VCaP (cell line): ENCODE results near the gene RNF151.
"Not testable (repeated sequence)": the region's sequence is repeated elsewhere in the genome, so short reads cannot be mapped to it uniquely, and the experiment has no call there.

Experiments
- H3K27ac ChIP-seq: fragments of 450-650 bp; 2 replicates; pipeline ENCODE4 v1.5.1; 2017
- TF ChIP-seq, protein P1 (sequence below): fragments of 450-650 bp; conservative IDR thresholded peaks from 2 replicates; pipeline ENCODE4 v1.5.1; 2017; ENCODE audit warnings: mild to moderate bottlenecking, moderate library complexity

The RNF151 gene

DNA sequence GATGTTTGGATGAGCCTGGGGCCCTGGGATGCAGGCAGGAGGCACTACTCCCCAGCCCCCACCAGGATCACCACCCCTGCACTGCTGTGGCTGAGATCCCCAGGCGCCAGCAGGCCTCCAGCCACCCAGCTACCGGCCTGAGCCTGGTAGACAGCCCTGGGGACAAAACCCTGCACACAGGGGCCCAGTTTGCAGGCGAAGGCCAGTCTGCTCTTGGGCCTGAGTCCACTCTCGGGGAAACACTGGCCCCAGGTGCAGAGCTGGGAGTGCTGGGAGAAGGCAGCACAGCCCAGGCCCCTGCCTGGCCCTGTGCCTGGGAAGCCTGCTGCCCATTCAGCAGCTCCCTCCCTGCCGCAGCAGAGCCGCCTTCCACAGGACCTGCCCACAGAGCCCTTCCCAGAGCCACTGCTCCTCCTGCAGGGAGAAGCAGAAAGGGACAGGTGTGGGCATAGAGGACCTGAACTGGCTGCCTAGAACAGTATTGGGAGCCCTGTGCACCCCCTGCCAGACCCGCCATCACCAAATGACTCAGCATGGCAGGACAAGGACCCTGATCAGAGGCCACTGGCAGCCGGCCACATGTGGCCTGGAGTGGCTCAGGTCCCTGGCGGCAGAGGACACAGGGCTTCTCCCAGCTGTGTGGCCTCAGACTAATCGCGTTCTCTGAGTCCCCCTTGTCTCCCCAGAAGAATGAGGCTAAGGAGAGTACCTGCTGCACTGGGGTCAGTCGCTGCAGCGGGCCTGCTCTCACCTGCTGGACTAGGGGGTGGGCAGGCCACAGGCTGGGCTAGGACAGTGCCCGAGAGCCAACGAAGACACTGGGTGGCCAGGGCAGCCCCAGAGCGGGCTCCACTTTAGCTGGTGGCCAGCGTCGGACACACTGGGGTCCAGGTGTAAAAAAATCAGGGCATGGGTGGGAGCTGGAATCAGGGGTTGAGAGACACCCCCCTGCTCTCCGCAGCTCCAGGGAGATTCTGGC, 34.3 kb upstream of the RNF151 start:
- H3K27ac ChIP-seq: no peak overlapping the region
- TF ChIP-seq, protein P1, sequence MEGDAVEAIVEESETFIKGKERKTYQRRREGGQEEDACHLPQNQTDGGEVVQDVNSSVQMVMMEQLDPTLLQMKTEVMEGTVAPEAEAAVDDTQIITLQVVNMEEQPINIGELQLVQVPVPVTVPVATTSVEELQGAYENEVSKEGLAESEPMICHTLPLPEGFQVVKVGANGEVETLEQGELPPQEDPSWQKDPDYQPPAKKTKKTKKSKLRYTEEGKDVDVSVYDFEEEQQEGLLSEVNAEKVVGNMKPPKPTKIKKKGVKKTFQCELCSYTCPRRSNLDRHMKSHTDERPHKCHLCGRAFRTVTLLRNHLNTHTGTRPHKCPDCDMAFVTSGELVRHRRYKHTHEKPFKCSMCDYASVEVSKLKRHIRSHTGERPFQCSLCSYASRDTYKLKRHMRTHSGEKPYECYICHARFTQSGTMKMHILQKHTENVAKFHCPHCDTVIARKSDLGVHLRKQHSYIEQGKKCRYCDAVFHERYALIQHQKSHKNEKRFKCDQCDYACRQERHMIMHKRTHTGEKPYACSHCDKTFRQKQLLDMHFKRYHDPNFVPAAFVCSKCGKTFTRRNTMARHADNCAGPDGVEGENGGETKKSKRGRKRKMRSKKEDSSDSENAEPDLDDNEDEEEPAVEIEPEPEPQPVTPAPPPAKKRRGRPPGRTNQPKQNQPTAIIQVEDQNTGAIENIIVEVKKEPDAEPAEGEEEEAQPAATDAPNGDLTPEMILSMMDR: peak; percentile 60

DNA sequence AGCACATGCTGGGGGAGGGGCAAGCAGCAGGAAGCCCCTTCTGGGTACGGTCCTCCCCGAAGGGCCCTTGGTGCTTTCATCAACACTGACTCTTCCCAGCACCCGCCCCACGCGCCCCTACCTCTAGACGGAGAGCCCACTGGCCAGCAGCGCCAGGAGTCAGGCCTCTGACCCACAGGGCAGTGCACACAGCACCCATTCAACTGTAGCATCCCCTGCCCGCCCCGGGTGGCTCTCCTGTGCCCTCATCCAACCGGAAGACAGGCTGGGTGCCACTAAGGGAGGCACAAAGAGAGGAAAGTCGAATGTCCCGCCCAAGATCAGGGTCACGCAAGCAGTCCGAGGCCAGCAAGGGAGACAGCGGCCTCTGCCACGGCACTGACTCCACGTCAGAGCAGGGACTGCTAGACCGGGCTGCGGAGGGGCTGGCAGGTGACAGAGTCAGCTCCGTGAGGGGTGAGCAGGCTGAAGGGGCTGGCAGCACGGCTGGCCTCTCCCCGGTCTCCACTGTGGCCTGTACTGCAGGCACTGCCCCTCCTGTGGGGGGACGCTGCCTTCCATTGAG, 33.5 kb upstream of the RNF151 start:
- H3K27ac ChIP-seq: no peak overlapping the region
- TF ChIP-seq, protein P1: no peak

DNA sequence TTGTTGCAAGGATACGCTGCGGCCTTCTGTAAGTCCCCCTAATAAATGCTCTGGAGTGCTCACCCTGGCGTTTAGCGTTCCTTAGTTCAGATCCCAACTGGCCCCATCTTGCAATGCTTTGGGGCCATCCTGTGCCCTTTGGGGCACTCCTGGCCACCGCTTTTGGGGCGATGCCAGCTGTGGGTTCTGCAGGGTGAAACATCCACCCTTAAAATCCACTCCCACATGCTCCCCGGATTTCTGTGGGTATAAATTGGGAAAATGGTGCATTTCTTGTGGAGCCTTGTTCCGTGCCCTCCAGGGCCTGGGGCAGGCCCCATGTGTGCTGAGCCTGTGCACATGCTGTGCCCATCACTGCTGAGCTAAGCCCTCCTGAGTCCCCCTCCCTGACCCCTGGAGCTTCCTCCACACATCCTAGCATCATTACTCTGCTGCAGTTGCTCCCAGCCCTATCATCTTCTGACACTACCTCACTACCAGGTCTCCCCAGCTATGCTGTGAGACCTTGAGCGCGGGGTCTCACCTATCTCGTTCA, 29.6 kb upstream of the RNF151 start:
- TF ChIP-seq, protein P1: no peak
- no peak overlapping the region for H3K27ac ChIP-seq

DNA sequence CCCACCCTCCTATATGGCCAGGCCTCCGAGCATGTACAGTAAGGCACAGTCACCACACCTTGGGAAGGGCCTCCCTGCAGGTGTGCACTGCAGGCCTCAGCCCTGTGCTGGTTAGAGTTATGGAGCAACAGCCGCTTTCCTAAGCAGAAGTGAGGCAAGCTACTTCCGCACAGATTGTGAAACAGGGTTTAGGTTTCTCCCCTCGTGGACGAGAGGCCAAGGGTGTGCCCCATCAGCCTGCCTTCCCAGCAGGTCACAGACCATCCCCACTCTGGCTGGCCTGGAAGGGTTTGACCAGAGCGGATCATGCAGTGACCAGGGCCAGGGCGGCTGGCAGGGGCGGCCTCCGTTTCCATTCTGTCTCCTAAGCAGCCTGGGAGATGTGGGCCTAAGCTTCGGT, 28.3 kb upstream of the RNF151 start:
- no peak overlapping the region for H3K27ac ChIP-seq
- TF ChIP-seq, protein P1: no peak

DNA sequence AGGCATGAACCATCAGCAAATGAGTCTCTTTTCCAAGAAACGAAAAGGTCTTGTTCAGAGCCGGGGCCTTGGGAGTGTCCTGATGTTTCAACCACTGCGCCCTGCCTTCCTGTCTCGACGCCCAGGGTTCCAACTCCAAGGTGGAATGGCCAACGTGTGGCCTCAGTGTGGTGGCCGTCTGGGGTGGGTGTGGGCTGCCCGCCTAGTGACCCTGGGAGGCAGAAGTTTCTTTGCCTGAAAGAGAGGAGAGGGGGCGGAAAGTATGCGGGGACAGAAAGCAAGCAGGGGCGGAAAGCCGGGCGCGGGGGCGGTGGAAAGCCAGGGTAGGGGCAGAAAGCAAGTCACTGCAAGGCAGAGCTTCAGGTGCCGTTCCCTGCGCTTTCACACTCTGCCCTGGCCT, 27.7 kb upstream of the RNF151 start:
- H3K27ac ChIP-seq: no peak overlapping the region
- TF ChIP-seq, protein P1: no peak

DNA sequence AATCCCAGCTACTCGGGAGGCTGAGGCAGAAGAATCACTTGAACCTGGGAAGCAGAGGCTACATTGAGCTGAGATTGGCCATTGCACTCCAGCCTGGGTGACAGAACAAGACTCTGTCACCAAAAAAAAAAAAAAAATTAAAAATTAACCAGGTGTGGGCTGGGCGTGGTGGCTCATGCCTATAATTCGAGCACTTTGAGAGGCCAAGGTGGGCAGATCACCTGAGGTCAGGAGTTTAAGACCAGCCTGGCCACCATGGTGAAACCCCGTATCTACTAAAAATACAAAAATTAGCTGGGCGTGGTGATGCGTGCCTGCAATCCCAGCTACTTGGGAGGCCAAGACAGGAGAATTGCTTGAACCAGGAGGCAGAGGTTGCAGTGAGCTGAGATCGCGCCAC, 26.8 kb upstream of the RNF151 start:
- H3K27ac ChIP-seq: not testable (repeated sequence)

DNA sequence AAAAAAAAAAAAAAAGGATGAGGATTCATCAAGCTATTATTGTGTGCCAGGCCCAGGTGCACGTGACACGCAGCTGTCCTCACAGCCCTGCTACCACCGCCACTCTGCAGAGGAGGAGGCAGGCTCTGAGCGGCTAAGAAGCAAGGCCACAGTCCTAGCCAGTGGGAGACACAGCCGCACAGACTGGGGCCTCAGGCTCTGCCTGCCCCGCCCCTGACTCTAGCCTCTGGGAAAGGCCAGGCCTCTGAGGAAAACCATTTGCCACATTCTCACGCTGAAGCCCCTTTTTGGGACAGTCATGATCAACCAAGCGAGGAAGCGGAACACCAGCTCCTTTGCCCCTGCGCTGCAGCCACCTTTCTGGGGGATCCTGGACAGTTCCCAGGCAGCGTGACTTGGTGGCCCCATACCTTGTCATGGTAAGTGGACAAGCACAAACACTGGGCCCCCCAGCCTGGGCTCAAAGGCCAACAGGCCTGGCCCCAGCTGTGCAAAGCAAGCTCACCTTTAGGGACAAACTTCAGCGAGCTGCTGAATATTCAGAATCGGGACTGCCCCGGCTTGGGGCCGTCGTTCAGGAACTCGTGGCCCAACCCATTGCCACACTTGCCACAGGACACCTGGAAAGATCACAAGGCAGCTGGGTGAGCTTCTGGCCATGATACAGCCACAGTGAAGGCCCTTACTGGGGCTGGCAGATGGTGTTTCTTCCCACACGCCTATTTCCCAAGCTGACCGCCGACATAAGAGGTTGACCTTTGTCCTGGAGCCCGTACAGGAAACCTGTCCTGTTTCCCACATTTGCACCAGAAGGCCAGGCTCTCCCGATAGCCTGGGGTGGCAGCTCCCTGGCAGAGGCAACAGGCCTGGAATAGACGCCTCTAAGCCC, 26.1 kb upstream of the RNF151 start:
- TF ChIP-seq, protein P1: no peak
- no peak overlapping the region for H3K27ac ChIP-seq
